Peyer's patch (tissue), 4 donors: ENCODE measurements around the gene PRMT7.

Experiments
- POLR2A ChIP-seq, 2 donors: fragments of 450-650 bp; IDR thresholded peaks; one replicate each; pipeline ENCODE4 v1.5.1; 2017; ENCODE audit warnings: antibody characterized with exemption in 2 of 2, mild to moderate bottlenecking in 2 of 2, moderate library complexity in 2 of 2
- TF ChIP-seq, protein P1 (sequence below), 6 experiments: fragments of 450-650 bp in 4 of 6; fragments of 200-600 bp in 2 of 6; sonication (generic) in 1 of 6; IDR thresholded peaks; one replicate each; pipeline ENCODE4 v1.5.1; 2017 to 2019; ENCODE audit warnings: antibody characterized with exemption in 6 of 6, mild to moderate bottlenecking in 3 of 6, moderate library complexity in 1 of 6

DNA sequence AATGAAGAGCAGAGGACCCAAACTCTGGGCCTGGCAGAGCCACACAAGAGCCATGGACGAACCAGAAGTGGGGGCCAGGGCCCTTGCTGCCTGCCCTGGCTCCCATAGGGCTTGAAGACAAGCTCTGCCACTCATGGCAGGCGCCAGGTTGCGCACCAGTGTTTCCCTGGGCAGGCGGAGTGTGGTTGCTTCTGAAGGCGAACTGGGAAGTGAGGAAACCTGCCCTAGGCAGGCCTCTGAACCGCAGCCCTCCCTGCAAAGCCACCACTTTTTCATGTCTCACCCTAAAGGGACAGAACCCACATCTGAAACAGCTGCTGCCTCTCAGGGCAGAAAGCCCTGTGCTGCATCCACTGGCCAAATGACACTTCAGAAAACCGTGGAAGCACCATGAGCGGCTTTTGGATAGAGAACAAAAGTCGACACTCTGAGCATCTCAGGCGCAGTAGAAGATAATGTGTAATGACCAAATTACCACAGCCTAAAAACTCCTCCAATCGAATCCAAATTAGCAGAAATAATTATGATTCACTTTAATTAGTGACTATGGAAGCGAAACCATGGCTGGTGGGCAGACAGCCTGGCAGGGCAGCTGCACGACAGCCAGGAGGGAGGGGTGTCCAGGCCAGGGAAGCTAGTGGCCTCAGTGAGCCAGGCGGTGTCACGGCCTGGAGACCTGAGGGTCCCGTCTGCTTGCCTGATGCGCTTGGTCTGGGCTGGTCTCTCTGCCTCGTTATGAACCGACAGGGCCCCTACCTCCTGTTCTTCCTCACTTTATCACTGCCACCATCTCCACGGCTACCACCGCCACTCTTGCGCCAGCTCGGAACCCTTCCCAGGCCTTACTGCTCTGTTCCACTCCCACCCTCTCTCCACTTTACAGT lies 59.1 kb downstream of the PRMT7 start:
- TF ChIP-seq, protein P1, sequence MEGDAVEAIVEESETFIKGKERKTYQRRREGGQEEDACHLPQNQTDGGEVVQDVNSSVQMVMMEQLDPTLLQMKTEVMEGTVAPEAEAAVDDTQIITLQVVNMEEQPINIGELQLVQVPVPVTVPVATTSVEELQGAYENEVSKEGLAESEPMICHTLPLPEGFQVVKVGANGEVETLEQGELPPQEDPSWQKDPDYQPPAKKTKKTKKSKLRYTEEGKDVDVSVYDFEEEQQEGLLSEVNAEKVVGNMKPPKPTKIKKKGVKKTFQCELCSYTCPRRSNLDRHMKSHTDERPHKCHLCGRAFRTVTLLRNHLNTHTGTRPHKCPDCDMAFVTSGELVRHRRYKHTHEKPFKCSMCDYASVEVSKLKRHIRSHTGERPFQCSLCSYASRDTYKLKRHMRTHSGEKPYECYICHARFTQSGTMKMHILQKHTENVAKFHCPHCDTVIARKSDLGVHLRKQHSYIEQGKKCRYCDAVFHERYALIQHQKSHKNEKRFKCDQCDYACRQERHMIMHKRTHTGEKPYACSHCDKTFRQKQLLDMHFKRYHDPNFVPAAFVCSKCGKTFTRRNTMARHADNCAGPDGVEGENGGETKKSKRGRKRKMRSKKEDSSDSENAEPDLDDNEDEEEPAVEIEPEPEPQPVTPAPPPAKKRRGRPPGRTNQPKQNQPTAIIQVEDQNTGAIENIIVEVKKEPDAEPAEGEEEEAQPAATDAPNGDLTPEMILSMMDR (IDR thresholded peaks at IDR 0.05): no peak
- no peak for TF ChIP-seq POLR2A (IDR thresholded peaks at IDR 0.05)
